ENCODE data around the gene RUNDC1.

Gene RUNDC1

GRCh38 chr17:43018932-43019331 lies 38.6 kb downstream of the RUNDC1 start:
- DNase-seq (ENCODE audit: low read depth in 2 of 2): no peak

- DNase-seq (ENCODE audit: low read depth in 2 of 2): no peak
Observed at GRCh38 chr17:43019418-43019817, 39.1 kb downstream of the RUNDC1 start.

DNA sequence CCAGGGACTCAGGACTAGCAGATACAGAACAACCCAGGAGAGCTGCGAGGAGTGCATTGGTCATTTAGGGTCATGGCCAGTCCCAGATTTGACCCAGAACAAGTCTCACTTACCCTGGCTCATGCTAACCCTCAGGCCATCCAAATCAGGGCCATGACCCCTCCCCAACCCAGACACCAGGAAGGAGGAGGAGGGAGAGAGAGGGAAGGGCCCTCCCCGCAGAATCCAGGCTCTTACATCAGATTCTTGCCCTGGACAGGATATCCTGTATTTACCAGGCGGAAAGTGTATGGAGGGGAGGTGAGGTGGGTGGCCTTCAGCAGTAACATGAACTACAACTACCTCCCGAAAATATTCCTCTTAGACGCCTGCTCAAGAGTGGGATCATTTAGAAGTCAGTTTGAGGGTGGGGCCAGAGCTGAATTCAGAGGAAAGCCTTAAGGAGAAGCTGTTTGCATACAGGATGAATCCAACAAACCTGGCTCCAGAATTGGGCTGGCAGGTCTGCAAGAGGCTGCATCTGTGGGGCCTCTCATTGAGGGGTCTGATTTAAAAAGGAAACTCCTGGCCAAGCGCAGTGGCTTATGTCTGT lies 39.8 kb downstream of the RUNDC1 start:
- no peak for DNase-seq (ENCODE audit: low read depth in 2 of 2)

GRCh38 chr17:43020789-43021740 lies 40.7 kb downstream of the RUNDC1 start:
- no peak for DNase-seq (ENCODE audit: low read depth in 2 of 2)

- peak in 1 of 2 donors; percentile 50 for DNase-seq (ENCODE audit: low read depth in 2 of 2)
Observed at GRCh38 chr17:43021741-43022512, 41.6 kb downstream of the RUNDC1 start, which contains the start of gene VAT1. TSS of gene VAT1 (minus strand) at chr17:43022385. CDS start at chr17:43022322, 63 bp downstream.

DNA sequence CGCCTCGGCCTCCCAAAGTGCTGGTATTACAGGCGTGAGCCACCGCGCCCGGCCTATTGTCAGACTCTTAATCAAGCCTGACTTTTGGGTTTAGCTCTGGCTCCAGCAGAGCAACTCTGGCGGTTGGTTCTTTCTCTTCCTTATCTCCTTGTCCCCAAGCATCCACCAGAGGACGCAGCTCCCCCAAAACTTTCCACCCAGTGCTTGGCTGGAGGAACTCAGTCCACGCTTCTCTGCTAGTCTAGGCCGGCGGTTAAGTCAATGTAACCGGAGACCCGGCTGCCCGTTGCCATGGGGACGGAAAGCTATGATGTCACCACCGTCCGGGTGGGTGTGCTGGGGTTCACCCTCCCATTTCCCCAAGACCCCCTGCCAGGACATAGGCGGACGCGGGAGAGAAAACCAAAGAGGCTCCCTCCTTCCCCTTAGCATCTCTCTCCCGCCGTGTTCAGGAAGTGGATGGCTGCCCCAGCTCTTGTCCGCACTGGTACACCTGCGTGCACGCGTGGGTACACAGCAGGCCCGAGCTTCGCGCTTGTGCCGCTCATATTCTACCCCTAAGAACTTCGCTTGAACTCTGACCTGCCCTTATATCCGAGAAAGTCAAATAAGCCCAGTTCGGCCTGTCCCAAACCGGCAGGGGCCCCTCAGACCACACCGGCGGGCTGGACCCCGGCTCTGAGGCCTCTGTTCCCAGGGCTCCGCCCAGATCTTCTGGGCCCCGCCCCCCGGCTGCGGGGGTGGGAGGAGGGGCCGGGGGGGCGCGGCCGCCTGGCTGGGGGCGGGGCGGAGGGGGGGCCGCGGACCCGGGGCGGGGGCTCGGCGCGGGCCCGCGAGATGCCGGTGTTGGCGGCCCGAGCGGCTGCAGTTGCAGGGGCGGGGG lies 44.3 kb downstream of the RUNDC1 start, which contains the start of gene RND2:
TSS of gene RND2 (plus strand) at position 825 of the 883 bp plus-strand sequence. CDS start 117 bp downstream, outside the sequence.
- DNase-seq (ENCODE audit: low read depth in 2 of 2): peak; percentile 57 to 73

- DNase-seq (ENCODE audit: low read depth in 2 of 2): no peak
Observed at GRCh38 chr17:43025290-43025657, 44.9 kb downstream of the RUNDC1 start.

GRCh38 chr17:43025766-43026537 lies 45.6 kb downstream of the RUNDC1 start:
- DNase-seq (ENCODE audit: low read depth in 2 of 2): no peak

DNA sequence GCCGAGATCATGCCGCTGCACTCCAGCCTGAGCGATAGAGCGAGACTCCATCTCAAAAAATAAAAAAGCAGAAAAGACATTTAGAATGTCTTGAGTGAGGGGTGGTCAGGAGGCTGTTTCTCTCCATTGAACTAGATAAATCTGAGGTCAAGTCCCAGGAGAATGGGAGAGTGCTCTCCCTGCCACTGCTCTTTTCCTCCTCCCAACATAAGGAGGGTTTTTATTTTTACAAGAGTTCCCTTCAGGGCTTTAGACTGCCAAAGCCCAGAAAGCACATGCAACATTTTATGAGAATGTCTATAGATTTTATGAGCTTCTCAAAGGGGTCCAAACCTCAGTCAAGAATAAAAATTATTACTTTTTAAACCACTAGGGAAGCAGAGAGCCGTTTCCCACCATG lies 46.2 kb downstream of the RUNDC1 start:
- DNase-seq (ENCODE audit: low read depth in 2 of 2): no peak

DNA sequence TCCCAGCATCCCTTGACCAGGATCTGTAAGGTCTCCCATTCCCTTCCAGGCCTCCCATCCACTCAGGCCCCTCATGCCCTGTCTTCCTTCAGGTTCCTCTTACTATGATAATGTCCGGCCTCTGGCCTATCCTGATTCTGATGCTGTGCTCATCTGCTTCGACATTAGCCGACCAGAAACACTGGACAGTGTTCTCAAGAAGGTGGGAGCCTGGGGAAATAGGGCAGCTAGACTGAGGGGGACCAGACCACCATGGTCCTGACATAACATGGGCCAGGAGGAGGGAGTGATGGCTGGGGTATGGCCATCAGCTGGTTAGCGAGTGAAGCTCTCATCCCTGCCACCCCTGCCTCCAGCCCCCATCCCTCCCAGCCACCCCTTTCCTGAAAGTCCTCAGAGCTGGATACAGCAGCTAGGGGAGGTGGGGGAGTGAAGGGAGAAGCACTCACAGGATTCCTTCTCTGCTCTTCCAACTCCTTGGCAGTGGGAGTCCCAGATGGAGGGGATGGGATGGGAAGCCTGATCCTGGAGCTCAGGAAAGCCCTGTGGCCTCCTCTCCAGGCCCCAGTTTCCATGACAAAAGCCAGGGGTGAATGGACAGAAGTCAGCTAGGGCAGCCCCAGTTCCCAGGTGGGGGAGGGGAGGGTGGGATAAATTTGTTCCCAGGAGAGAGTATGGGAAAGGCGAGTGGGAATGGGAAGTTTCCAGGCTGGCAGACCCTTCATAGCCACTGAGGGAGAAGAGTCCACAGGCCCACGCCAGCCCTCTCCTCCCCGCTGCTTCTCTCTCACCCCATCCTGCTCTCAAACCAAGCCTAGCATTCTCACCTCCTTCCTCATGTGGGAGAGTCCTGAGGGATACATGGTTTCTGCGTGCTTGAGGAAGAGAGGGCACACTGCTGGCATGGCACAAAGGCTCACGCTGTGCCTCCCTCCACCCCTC lies 47.0 kb downstream of the RUNDC1 start:
- no peak for DNase-seq (ENCODE audit: low read depth in 2 of 2)

DNA sequence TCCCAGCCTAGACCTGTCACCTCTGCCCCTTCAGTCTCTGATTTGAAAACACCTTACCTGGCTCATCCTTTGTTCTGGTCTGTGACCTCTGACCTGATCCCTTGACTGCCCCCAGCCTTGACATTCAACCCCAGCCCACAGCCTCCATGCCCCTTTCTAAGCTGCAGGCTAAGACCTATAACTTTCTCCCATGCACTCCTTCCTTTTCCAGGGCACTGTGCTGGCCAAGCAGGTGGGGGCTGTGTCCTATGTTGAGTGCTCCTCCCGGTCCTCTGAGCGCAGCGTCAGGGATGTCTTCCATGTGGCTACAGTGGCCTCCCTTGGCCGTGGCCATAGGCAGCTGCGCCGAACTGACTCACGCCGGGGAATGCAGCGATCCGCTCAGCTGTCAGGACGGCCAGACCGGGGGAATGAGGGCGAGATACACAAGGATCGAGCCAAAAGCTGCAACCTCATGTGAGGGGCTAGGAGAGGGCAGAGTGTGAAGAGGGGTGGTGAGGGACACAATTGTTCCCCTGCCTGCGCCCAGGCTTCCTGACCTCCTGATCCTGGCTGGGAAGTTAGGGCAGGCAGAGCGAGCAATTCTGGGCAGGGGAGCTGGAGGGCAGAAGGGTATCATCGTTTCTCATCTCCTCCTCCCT lies 48.0 kb downstream of the RUNDC1 start:
- DNase-seq (ENCODE audit: low read depth in 2 of 2): no peak

DNA sequence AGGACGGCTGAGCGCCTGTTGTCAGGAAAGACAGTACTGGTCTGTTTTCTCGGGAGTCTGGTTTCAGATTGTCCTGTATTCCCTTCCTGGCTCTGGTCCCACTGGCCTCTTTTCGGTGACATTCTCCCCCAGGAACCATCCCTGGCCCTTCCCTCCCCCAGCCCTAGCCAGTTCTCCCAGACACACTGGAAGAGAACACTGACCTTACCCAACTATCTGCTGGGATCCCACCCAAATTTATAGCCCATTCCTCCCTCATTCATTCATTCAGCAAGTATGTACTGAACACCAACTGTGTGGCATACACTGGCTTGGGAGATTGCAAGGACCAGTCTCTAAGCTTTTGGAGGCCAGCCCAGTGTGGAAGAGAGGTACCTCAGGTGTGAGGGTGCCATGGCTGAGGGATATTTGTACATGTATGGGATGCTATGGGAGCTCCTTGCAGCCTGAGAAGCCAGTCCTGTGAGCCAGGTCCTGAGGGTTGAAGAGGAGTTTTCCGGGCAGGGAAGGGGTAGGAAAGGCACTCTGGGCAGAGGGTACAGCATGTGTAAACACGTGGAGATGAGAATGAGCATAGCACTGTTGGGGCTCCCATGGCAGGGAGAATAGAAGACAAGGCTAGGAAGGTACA lies 49.9 kb downstream of the RUNDC1 start:
- DNase-seq (ENCODE audit: low read depth in 2 of 2): no peak

- no peak for DNase-seq (ENCODE audit: low read depth in 2 of 2)
Observed at GRCh38 chr17:43031666-43032065, 51.3 kb downstream of the RUNDC1 start.

DNA sequence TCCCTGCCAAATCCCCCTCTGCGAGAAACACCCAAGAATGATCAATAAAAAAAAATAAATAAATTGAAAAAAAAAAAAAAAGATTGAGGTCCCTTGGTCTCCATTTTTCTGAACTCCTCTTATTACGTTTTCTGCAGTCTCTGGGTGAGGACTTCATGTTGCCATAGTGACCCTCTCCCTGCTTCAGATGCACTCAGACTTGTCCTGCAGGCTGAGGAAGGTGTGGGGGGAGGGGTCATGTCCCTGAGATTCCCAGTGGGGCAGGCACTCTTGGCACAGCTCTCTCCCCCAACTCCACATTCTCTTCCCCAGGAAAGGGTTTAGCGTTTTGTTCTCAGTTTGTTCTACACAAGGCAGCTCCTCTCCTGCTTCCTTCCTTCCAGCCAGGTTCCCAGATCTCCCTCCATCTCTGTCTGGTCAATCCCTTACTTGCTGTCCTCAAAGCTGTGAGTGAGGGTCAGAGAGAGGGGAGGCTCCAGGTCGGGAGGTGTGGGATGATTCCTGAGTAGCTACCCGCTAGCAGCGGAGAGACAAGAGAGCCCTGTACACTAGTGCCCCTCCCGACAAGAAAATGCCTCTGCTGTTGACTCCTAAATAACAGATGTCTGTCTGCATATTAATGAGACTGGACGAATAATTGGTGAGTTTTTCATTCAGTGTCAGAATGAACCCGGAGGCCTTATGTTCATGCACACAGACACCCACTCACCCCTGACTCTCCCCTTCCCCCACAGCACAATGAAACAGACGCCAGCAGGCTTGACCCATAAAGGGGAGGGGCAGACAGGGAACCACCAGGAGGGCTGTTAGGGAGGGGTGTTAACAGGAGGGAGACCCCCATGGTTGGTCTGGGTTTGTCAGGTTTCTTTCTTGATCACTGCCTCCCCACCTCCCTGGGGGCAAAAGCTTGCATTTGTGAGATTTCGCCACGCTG lies 53.9 kb downstream of the RUNDC1 start:
- DNase-seq (ENCODE audit: low read depth in 2 of 2): no peak

DNA sequence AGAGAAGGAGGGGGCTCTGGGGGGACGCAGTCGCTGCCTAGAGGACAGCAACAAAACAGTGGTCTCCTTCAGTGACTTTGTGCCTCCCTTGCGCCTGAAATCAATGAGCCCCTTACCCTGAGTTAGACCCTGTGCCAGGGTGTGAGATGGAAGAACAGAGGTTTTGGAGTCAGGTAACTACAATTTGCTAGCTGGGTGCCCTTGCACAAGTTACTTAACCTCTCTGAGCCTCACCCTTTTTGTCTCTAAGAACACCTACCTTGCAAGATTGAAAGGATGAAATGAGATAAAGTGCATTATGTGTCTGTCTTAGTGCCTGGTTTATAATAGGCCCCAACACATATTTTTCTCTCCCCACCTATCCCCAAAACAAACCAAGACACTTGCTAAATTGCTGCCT lies 54.5 kb downstream of the RUNDC1 start:
- no peak for DNase-seq (ENCODE audit: low read depth in 2 of 2)

GRCh38 chr17:43039646-43040045 lies 59.3 kb downstream of the RUNDC1 start:
- no peak for DNase-seq (ENCODE audit: low read depth in 2 of 2)

DNA sequence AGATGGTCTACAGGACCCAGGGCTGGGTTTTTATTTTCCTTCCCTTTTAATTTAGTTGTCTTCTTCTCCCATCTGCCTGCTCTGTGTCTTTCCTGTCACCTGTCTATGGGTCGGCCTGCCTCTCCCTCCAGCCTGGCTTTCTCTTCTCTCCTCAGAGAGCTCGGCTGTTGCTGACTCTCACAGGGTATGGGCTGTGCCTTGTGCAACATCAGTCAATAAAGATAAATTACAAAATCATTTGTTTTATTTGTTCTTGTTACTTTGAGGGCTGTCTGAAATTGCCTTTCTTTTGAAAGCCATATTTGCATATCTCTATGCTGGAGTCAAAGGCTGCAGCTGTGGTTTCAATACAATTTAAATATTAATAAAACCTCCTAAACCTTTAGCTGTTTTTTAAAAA lies 60.3 kb downstream of the RUNDC1 start:
- no peak for DNase-seq (ENCODE audit: low read depth in 2 of 2)

Measured in stimulated activated CD8-positive, alpha-beta memory T cell treated with anti-CD3 and anti-CD28 coated beads, Interleukin-15, amount 100 ng/mL, for 48 hours (primary cell).